HepG2 (cell line): Measurements from ENCODE around the gene ID3. TPM values are rescaled to one million over a fixed set of nuclear protein-coding genes. Genes with fewer than 3 reads are reported as not detected.

Experiments
- ATAC-seq: fragments of 200-7000 bp; cut with Tn5 transposase; 3 replicates; pipeline ENCODE4 v1.9.1; 2020; ENCODE audit warnings: mild to moderate bottlenecking, moderate library complexity
- BruUV-seq: library from RNA; stranded (reverse); fragments of 400-500 nt; replicated peaks from 2 replicates; lab custom pipeline; 2021; lab: Mats Ljungman, UMichigan
- CTCF ChIA-PET: fragments of 300-600 bp; formaldehyde crosslinking; extraction: SDS; loops from one replicate; lab custom pipeline; 2021; ENCODE audit warnings: low total read pairs, inconsistent platforms, low intra/inter-chr PET ratio; lab: Yijun Ruan, JAX
- POLR2A ChIA-PET: fragments of 350-600 bp; sonication (Branson Sonifier 250); formaldehyde crosslinking; loops from one replicate; lab custom pipeline; 2020; ENCODE audit warnings: antibody characterized with exemption, inconsistent platforms; lab: Yijun Ruan, JAX
- DNase-seq: peaks from one replicate; pipeline ENCODE4 v3.0.0-alpha.2; 2015; ENCODE audit warnings: low spot score
- FAIRE-seq: peaks from 3 replicates; lab custom pipeline; 2011; peaks lifted over from hg19 to GRCh38; lab: Jason Lieb, UNC
- H2AFZ ChIP-seq: one replicate; pipeline ENCODE4 v1.6.1; 2011; ENCODE audit warnings: low read length, inconsistent platforms
- H3K27ac ChIP-seq: fragments of 300-600 bp; 3 replicates; pipeline ENCODE4 v1.8.0; 2011; ENCODE audit warnings: mixed run types, mild to moderate bottlenecking, mixed read lengths, low read length, inconsistent platforms; ENCODE audit not compliant: insufficient read depth; ENCODE audit errors: extremely low read length
- H3K27me3 ChIP-seq, 2 experiments: fragments of 200-600 bp in 1 of 2; 2 replicates in 1 of 2; 3 replicates in 1 of 2; pipeline versions ENCODE4 v1.6.0 to v1.8.0; 2011; ENCODE audit warnings: low read length in 2 of 2, mild to moderate bottlenecking in 2 of 2, moderate library complexity in 2 of 2, inconsistent platforms in 1 of 2; ENCODE audit not compliant: insufficient read depth in 2 of 2, control insufficient read depth in 1 of 2
- H3K36me3 ChIP-seq, 2 experiments: fragments of 200-600 bp in 1 of 2; replicated peaks in 1 of 2; 2 replicates in 1 of 2; 3 replicates in 1 of 2; pipeline versions ENCODE4 v1.5.1 to v1.8.0; 2011; ENCODE audit warnings: low read length in 2 of 2, inconsistent platforms in 1 of 2; ENCODE audit not compliant: insufficient read depth in 2 of 2, control insufficient read depth in 1 of 2
- H3K4me1 ChIP-seq: 2 replicates; pipeline ENCODE4 v1.5.1; 2012; ENCODE audit warnings: low read length, inconsistent platforms; ENCODE audit not compliant: insufficient read depth
- H3K4me2 ChIP-seq: 2 replicates; pipeline ENCODE4 v1.6.0; 2011; ENCODE audit warnings: low read depth, low read length, inconsistent platforms
- H3K4me3 ChIP-seq, 3 experiments: fragments of 200-600 bp in 1 of 3; sonication (generic), shearing (Covaris generic) in 1 of 3; replicated peaks in 1 of 3; 2 replicates each; pipeline ENCODE4 v1.5.1; 2011 to 2016; ENCODE audit warnings: low read length in 3 of 3, inconsistent platforms in 2 of 3, low read depth in 2 of 3, mild to moderate bottlenecking in 2 of 3, control low read depth in 1 of 3, mixed read lengths in 1 of 3; ENCODE audit not compliant: insufficient read depth in 1 of 3
- H3K79me2 ChIP-seq: one replicate; pipeline ENCODE4 v1.6.1; 2011; ENCODE audit warnings: low read length, inconsistent platforms; ENCODE audit not compliant: insufficient read depth
- H3K9ac ChIP-seq: 2 replicates; pipeline ENCODE4 v1.6.0; 2011; ENCODE audit warnings: mild to moderate bottlenecking, low read depth, low read length, inconsistent platforms; ENCODE audit not compliant: insufficient read depth
- H3K9me3 ChIP-seq: 2 replicates; pipeline ENCODE4 v1.5.1; 2012; ENCODE audit warnings: mild to moderate bottlenecking, low read length
- H4K20me1 ChIP-seq: 2 replicates; pipeline ENCODE4 v1.6.0; 2011; ENCODE audit warnings: inconsistent platforms, mild to moderate bottlenecking, low read length, moderate library complexity; ENCODE audit not compliant: insufficient read depth
- ZNF24 ChIP-seq: fragments of 450-650 bp; IDR thresholded peaks from 2 replicates; pipeline ENCODE4 v1.6.1; 2017; ENCODE audit warnings: antibody characterized with exemption, mild to moderate bottlenecking
- ZNF629 ChIP-seq: sonication (generic); formaldehyde crosslinking; conservative IDR thresholded peaks from 2 replicates; pipeline ENCODE4 v1.5.0; 2020; ENCODE audit warnings: missing genetic modification reagents
- ZSCAN9 ChIP-seq: IDR thresholded peaks from 2 replicates; pipeline ENCODE4 v1.6.1; 2016; ENCODE audit warnings: borderline replicate concordance
- WGBS: methylation state at CpG from one replicate; pipeline ENCODE4 v1.1.6; 2017; ENCODE audit warnings: low lambda C conversion rate; 5-methylcytosine and 5-hydroxymethylcytosine counted together
- in situ Hi-C: cut with HindIII; loops from 2 replicates; pipeline ENCODE4 v1.10.0; 2017; ENCODE audit warnings: low pct_unique_long_range_greater_than_20kb; ENCODE audit not compliant: extremely low pct_ligation_motif_present
- intact Hi-C: fragments of 100-400 bp; cut with micrococcal nuclease; formaldehyde crosslinking; loops from one replicate; pipeline ENCODE4 v1.10.0; 2022; ENCODE audit not compliant: unreplicated experiment
- polyA plus RNA-seq, 8 experiments: library from polyadenylated mRNA; depleted of rRNA in 3 of 8; stranded (reverse) in 7 of 8; unstranded in 1 of 8; fragments of >200 nt; fragmentation: Illumina TruSeq in 4 of 8; extraction: Trizol in 4 of 8; gene quantifications; 2 replicates each; pipeline versions ENCODE4 v1.2.1 to v1.2.3, GENCODE V29; 2011 to 2016; ENCODE audit warnings: low read depth in 4 of 8, missing spikeins in 1 of 8, mixed read lengths in 1 of 8; ENCODE audit not compliant: insufficient read depth in 1 of 8
- total RNA-seq, 5 experiments: library from RNA; depleted of rRNA; stranded (reverse); fragments of >200 nt; fragmentation: Illumina TruSeq; extraction: Trizol; gene quantifications; 2 replicates each; pipeline ENCODE4 v1.2.3, GENCODE V29; 2016; ENCODE audit warnings: low read depth in 1 of 5
- TF ChIP-seq, protein P1 (sequence below): sonication (generic); formaldehyde crosslinking; IDR thresholded peaks from 2 replicates; pipeline ENCODE4 v1.5.0; 2020; ENCODE audit warnings: missing genetic modification reagents

Gene ID3
- total and polyA plus RNA-seq, 2 of the 13 experiments (the other 11 are each of a cell fraction or from before 2014, with no cell fraction given), result 64.8 to 115 TPM

DNA sequence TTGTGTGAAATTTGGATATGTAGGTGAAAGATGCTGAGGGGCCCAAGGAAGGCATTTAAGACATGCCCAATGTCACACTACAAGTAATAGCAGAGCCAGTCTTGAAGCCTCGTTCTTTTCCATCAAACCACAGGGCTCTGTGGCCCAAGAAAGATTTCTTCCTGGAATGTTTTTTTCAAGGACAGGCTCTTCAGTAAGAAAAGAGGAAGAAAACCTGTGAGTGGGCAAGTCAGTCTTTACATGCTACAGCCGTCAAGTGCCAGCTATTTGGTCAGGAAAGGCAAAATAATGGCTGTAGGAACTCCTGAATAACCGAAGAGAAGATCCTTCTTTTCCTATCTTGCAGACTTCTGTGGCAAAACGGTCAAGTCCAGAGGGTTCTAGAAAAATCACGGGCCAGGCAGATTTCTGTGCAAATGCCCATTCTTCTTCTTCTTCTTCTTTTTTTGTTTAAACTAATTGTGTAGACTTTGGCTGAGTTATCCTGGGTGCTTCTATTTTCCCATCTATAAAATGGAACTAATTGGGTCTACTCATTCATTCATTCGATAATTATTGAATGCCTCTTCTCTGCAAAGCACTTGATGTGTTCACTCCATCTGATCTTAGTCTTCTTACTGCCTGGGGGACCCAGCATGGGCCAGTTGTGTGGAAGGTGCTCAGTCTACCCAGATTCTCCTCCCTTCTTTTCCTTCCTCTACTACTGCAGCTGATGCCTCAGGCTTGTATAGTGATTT is 1.9 kb upstream of the ID3 start:
- WGBS, result 66% methylated on average over 6 of the region's 6 CpGs
- peak overlapping the region in 2 of 3 experiments; percentile 8 to 46; a peak in 1 of 6 replicates for H3K4me3 ChIP-seq
- H3K4me1 ChIP-seq, result peaks cover 80% of the 10 kb centered on the region
- in situ Hi-C loops (no loop called here), intact Hi-C loops (no loop called here)
- FAIRE-seq (no peak), DNase-seq (no peak), ATAC-seq (no peak)
- ChIA-PET POLR2A (interaction anchor here (0.8 to 1.5 kb wide), 4 partner anchors 13 to 217 kb away, joined by 3 to 7 read pairs (median 4); partner anchors contain the start of gene HNRNPR), CTCF (no interaction called here)
- no peak overlapping the region for H2AFZ ChIP-seq
- BruUV-seq, result no TSS peak
- H3K9me3 ChIP-seq, result no peaks in the 10 kb centered on the region
- H3K27me3 ChIP-seq, result no peaks in the 10 kb centered on the region; a peak in 1 of 5 replicates
- H3K79me2 ChIP-seq, result peaks cover 25% of the 10 kb centered on the region
- H4K20me1 ChIP-seq, result peaks cover 9% of the 10 kb centered on the region; the same call in 1 of the 2 replicates
- TF ChIP-seq ZNF24 (peak; percentile 25; the same call in 1 of the 2 replicates), ZSCAN9 (no peak), ZNF629 (CRISPR knock-in tag) (peak; percentile 52)
- TF ChIP-seq, protein P1, sequence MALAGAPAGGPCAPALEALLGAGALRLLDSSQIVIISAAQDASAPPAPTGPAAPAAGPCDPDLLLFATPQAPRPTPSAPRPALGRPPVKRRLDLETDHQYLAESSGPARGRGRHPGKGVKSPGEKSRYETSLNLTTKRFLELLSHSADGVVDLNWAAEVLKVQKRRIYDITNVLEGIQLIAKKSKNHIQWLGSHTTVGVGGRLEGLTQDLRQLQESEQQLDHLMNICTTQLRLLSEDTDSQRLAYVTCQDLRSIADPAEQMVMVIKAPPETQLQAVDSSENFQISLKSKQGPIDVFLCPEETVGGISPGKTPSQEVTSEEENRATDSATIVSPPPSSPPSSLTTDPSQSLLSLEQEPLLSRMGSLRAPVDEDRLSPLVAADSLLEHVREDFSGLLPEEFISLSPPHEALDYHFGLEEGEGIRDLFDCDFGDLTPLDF (CRISPR knock-in tag), result no peak
- peak overlapping the region; percentile 82 for H3K9ac ChIP-seq
- H3K27ac ChIP-seq, result peak overlapping the region; percentile 98
- peak overlapping the region; percentile 81 for H3K4me2 ChIP-seq
- no peaks in the 10 kb centered on the region for H3K36me3 ChIP-seq
